Melanocyte of skin (primary cell): ENCODE results near the gene TRAPPC2. TPM values are rescaled to one million over a fixed set of nuclear protein-coding genes. Genes with fewer than 3 reads are reported as not detected.

Experiments used
- total RNA-seq, 2 donors: library from RNA; depleted of rRNA; stranded (reverse); fragments of >200 nt; gene quantifications; 2 replicates each; pipeline ENCODE4 v1.2.3, GENCODE V29; 2012

TRAPPC2 gene
- total RNA-seq, result 1 to 10 TPM; 7.7 to 8.3 TPM

DNA sequence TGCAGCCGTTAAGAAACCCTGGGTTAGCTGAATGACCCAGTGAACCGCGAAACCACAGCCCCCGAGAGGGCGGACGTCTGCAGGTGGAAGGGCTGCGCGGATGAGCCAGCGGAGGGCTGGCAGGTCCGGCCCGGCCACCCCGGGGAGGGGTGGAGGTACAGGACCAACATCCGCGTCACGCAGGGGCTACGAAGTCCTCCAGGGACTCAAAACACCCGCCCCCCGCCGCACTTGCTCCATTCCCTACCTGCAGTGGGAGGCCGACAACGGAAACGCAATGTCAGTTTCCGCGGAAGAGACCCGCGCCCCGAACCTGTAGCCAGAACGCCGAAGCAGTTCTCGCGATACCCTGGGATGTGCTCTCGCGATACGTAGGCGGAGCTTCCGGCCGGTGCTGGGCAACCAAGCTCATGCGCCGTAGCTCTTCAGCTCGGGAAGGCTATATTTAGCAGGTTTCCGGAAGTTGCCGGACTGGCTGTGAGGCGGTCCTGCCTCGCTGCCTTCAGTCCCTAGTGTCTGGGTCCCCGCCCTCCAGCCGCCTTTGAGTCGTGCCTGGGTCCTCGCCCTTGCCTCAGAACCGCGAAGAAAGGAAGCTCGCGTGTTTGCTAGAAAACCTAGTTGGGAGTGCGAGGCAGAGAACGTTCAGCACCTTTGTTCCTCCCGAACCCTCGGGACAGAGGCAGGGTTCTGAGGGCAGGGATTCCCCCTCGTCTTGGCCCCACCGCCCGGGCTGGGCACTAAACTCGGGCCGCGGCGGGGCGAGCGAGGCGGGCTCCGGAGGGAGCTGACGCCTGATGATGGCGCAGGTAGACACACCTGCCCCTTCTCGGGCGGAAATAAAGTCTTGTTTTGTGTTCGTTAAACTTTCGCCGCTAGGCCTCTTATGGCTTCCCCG, at the start of gene TRAPPC2, which contains the start of gene OFD1:
Gene TRAPPC2 (minus strand): TSS at position 343 of the 895 bp plus-strand sequence. CDS start 14,657 bp downstream, outside the sequence.
Gene OFD1 (plus strand): TSS at position 471 of the 895 bp plus-strand sequence. CDS start 324 bp downstream, at position 795.

DNA sequence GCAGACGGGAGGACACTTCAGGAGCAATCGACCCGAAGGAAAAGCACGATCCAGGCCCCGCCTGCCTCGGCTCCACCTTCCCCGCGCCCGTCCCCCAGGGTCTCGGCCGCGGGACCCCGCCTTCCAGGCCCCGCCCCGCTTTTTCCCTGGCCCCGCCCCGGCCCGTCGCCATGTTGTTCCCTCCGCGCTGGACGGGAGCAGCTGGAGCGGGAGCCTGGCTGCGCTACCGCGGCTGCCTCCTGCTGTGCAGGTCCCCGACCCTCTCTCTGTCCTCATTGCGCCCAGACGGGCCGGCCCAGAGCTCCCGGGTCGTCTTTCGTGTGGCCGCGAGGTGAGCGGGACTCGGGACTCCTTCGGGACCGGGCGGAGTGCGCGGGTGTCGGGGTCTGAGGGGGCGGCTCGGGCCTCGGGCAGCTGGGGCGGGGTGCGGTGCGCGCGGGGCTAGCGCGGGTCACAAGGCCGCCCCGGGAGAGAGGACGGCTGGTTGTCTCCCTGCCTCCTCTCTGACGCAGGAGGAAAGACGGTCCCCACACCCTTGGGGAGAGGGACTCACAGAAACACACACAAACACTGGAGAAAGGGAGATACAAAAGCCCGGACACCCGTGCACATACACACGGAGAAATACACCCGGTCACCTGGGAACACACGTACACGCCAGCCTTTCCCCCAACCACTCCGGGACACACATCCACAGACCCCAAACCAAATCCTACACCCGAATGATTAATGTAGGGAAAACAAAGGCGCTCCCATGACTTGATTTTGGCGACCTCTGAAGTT, 45.3 kb downstream of the TRAPPC2 start, which contains the start of gene RAB9A:
Gene RAB9A (plus strand): TSS at position 171 of the 783 bp plus-strand sequence. CDS start 19,619 bp downstream, outside the sequence.

Other genes with a start within 250 kb of the TRAPPC2 start
- gene EGFL6, start 165.0 kb downstream of the TRAPPC2 start, total RNA-seq, result not detected
- gene TCEANC, start 81.5 kb downstream of the TRAPPC2 start, total RNA-seq, result 1 to 10 TPM; 2.3 to 3.1 TPM
- gene RAB9A, start 45.5 kb downstream of the TRAPPC2 start, total RNA-seq, result 10 to 100 TPM; 43.7 to 48.6 TPM
- gene OFD1, start 128 bp upstream of the TRAPPC2 start, total RNA-seq, result 1 to 10 TPM; 6.2 to 6.7 TPM
- 10 to 100 TPM; 58.8 to 87.9 TPM for gene GPM6B, start 82.5 kb upstream of the TRAPPC2 start, total RNA-seq